SJSA1 (cell line): ENCODE data around the gene EDIL3. TPM values are rescaled to one million over a fixed set of nuclear protein-coding genes. Genes with fewer than 3 reads are reported as not detected.

Experiments
- DNase-seq, 2 experiments: peaks; one replicate each; pipeline ENCODE4 v3.0.0-alpha.2; 2015 to 2020; ENCODE audit warnings: low spot score in 2 of 2, low read depth in 1 of 2
- H3K27ac ChIP-seq: fragments of 250-450 bp; sonication (Bioruptor Pico); 2 replicates; pipeline ENCODE4 v1.5.1; 2020; ENCODE audit warnings: mild to moderate bottlenecking, moderate library complexity
- H3K27me3 ChIP-seq: fragments of 250-450 bp; sonication (Bioruptor Pico); replicated peaks from 2 replicates; pipeline ENCODE4 v1.5.1; 2020; ENCODE audit warnings: mild to moderate bottlenecking, moderate library complexity
- H3K36me3 ChIP-seq: fragments of 250-450 bp; sonication (Bioruptor Pico); 2 replicates; pipeline ENCODE4 v1.5.1; 2020; ENCODE audit warnings: mild to moderate bottlenecking
- H3K4me1 ChIP-seq: fragments of 250-450 bp; sonication (Bioruptor Pico); replicated peaks from 2 replicates; pipeline ENCODE4 v1.6.1; 2021; ENCODE audit warnings: mild to moderate bottlenecking
- H3K4me3 ChIP-seq: fragments of 250-450 bp; sonication (Bioruptor Pico); 2 replicates; pipeline ENCODE4 v1.5.1; 2020; ENCODE audit warnings: mild to moderate bottlenecking
- H3K9me3 ChIP-seq: fragments of 250-450 bp; sonication (Bioruptor Pico); replicated peaks from 2 replicates; pipeline ENCODE4 v1.5.1; 2020; ENCODE audit warnings: mild to moderate bottlenecking
- total RNA-seq: library from RNA; depleted of rRNA; stranded (reverse); fragments of >200 nt; shearing (Covaris generic); gene quantifications from 2 replicates; pipeline ENCODE4 v1.2.3, GENCODE V29; 2014

EDIL3 gene
- total RNA-seq, 1 experiment from 2014 or later, result 465 TPM

- DNase-seq, result no peak
- Histone ChIP-seq H3K27me3 (no peaks in the 10 kb centered on the region), H3K36me3 (peaks cover 8% of the 10 kb centered on the region; the same call in 1 of the 2 replicates), H3K9me3 (no peaks in the 10 kb centered on the region), H3K4me3 (no peak overlapping the region), H3K4me1 (no peaks in the 10 kb centered on the region), H3K27ac (no peak overlapping the region)
These were observed 265.4 kb downstream of the EDIL3 start for GRCh38 chr5:84119252-84119651.

GRCh38 chr5:84118551-84118950, 266.1 kb downstream of the EDIL3 start:
- H3K4me3 ChIP-seq, result no peak overlapping the region
- H3K27me3 ChIP-seq, result no peaks in the 10 kb centered on the region
- H3K9me3 ChIP-seq, result no peaks in the 10 kb centered on the region
- H3K36me3 ChIP-seq, result peaks cover 9% of the 10 kb centered on the region; the same call in 1 of the 2 replicates
- no peak overlapping the region for H3K27ac ChIP-seq
- no peak for DNase-seq
- no peaks in the 10 kb centered on the region for H3K4me1 ChIP-seq

- H3K4me3 ChIP-seq, result no peak overlapping the region
- DNase-seq, result no peak
- H3K9me3 ChIP-seq, result no peaks in the 10 kb centered on the region
- peaks cover 6% of the 10 kb centered on the region; the same call in 1 of the 2 replicates for H3K36me3 ChIP-seq
- no peak overlapping the region for H3K27ac ChIP-seq
- H3K27me3 ChIP-seq, result no peaks in the 10 kb centered on the region
- no peaks in the 10 kb centered on the region for H3K4me1 ChIP-seq
These were observed 269.0 kb downstream of the EDIL3 start for GRCh38 chr5:84115727-84116126.

GRCh38 chr5:84113246-84114105, 271.2 kb downstream of the EDIL3 start:
- no peaks in the 10 kb centered on the region for H3K4me1 ChIP-seq
- no peak for DNase-seq
- no peak overlapping the region for H3K4me3 ChIP-seq
- H3K27ac ChIP-seq, result no peak overlapping the region
- no peaks in the 10 kb centered on the region for H3K9me3 ChIP-seq
- H3K36me3 ChIP-seq, result peaks cover 6% of the 10 kb centered on the region; the same call in 1 of the 2 replicates
- H3K27me3 ChIP-seq, result no peaks in the 10 kb centered on the region

GRCh38 chr5:84092738-84093137, 291.9 kb downstream of the EDIL3 start:
- Histone ChIP-seq H3K9me3 (no peaks in the 10 kb centered on the region), H3K27ac (no peak overlapping the region), H3K36me3 (peaks cover 21% of the 10 kb centered on the region), H3K27me3 (no peaks in the 10 kb centered on the region), H3K4me1 (no peaks in the 10 kb centered on the region), H3K4me3 (no peak overlapping the region)
- DNase-seq, result no peak

- no peaks in the 10 kb centered on the region for H3K9me3 ChIP-seq
- no peaks in the 10 kb centered on the region for H3K27me3 ChIP-seq
- H3K36me3 ChIP-seq, result peaks cover 17% of the 10 kb centered on the region
- H3K27ac ChIP-seq, result no peak overlapping the region
- H3K4me1 ChIP-seq, result no peaks in the 10 kb centered on the region
- no peak overlapping the region for H3K4me3 ChIP-seq
- DNase-seq, result no peak
These were observed 293.4 kb downstream of the EDIL3 start for GRCh38 chr5:84091127-84091799.

GRCh38 chr5:84088996-84089395, 295.7 kb downstream of the EDIL3 start:
- peak in 1 of 2 experiments; percentile 10 for DNase-seq
- H3K36me3 ChIP-seq, result peaks cover 25% of the 10 kb centered on the region
- no peak overlapping the region for H3K4me3 ChIP-seq
- no peaks in the 10 kb centered on the region for H3K4me1 ChIP-seq
- no peaks in the 10 kb centered on the region for H3K9me3 ChIP-seq
- H3K27ac ChIP-seq, result no peak overlapping the region
- no peaks in the 10 kb centered on the region for H3K27me3 ChIP-seq

GRCh38 chr5:84086511-84086910, 298.2 kb downstream of the EDIL3 start:
- no peak overlapping the region for H3K4me3 ChIP-seq
- H3K9me3 ChIP-seq, result no peaks in the 10 kb centered on the region
- no peaks in the 10 kb centered on the region for H3K27me3 ChIP-seq
- no peak for DNase-seq
- H3K4me1 ChIP-seq, result no peaks in the 10 kb centered on the region
- peaks cover 22% of the 10 kb centered on the region for H3K36me3 ChIP-seq
- no peak overlapping the region for H3K27ac ChIP-seq

- H3K9me3 ChIP-seq, result no peaks in the 10 kb centered on the region
- no peak for DNase-seq
- no peak overlapping the region for H3K4me3 ChIP-seq
- peaks cover 22% of the 10 kb centered on the region for H3K36me3 ChIP-seq
- no peaks in the 10 kb centered on the region for H3K27me3 ChIP-seq
- H3K4me1 ChIP-seq, result no peaks in the 10 kb centered on the region
- H3K27ac ChIP-seq, result no peak overlapping the region
These were observed 299.2 kb downstream of the EDIL3 start for GRCh38 chr5:84085387-84086041.

- no peaks in the 10 kb centered on the region for H3K27me3 ChIP-seq
- no peaks in the 10 kb centered on the region for H3K9me3 ChIP-seq
- no peak overlapping the region for H3K4me3 ChIP-seq
- H3K36me3 ChIP-seq, result peaks cover 8% of the 10 kb centered on the region
- no peak overlapping the region for H3K27ac ChIP-seq
- DNase-seq, result no peak
- no peaks in the 10 kb centered on the region for H3K4me1 ChIP-seq
These were observed 303.8 kb downstream of the EDIL3 start for GRCh38 chr5:84080908-84081307.

- Histone ChIP-seq H3K36me3 (0 out of 2 replicates have a peak, but pooled peaks cover 3% of the 10 kb centered on the region), H3K4me3 (no peak overlapping the region), H3K27me3 (no peaks in the 10 kb centered on the region), H3K4me1 (no peaks in the 10 kb centered on the region), H3K27ac (no peak overlapping the region), H3K9me3 (no peaks in the 10 kb centered on the region)
- DNase-seq, result no peak
These were observed 312.3 kb downstream of the EDIL3 start for GRCh38 chr5:84072339-84072738.

- H3K27me3 ChIP-seq, result no peaks in the 10 kb centered on the region
- no peak for DNase-seq
These were observed 315.0 kb downstream of the EDIL3 start for GRCh38 chr5:84069608-84070179.

GRCh38 chr5:84063041-84063440, 321.6 kb downstream of the EDIL3 start:
- Histone ChIP-seq H3K27me3 (no peaks in the 10 kb centered on the region), H3K4me3 (no peak overlapping the region), H3K36me3 (peaks cover 53% of the 10 kb centered on the region)

More at GRCh38 chr5:84069608-84070179, 315.0 kb downstream of the EDIL3 start:
- Histone ChIP-seq H3K9me3 (no peaks in the 10 kb centered on the region), H3K4me1 (no peaks in the 10 kb centered on the region), H3K27ac (no peak overlapping the region), H3K4me3 (no peak overlapping the region), H3K36me3 (peaks cover 2% of the 10 kb centered on the region)

More at GRCh38 chr5:84063041-84063440, 321.6 kb downstream of the EDIL3 start:
- no peak for DNase-seq
- Histone ChIP-seq H3K4me1 (no peaks in the 10 kb centered on the region), H3K9me3 (no peaks in the 10 kb centered on the region), H3K27ac (no peak overlapping the region)
